Muscle of back (tissue), 11 donors: Measurements from ENCODE around the gene HDAC2. TPM values are rescaled to one million over a fixed set of nuclear protein-coding genes. Genes with fewer than 3 reads are reported as not detected.
A peak's percentile ranks its signal among the peaks of the same experiment; 100 is the strongest.
"Not testable (repeated sequence)": the region's sequence is repeated elsewhere in the genome, so short reads cannot be mapped to it uniquely, and the experiment has no call there.

Experiments used
- DNase-seq, 3 donors: peaks; one replicate each; pipeline versions ENCODE4 v3.0.0 to v3.0.0-alpha.2; 2013
- polyA plus RNA-seq, 10 donors: library from polyadenylated mRNA; unstranded; fragments of 120-200 nt; gene quantifications; one replicate each; pipeline ENCODE4 v1.2.1, GENCODE V29; 2013; ENCODE audit not compliant: insufficient read length in 10 of 10

Gene HDAC2
- polyA plus RNA-seq, 10 donors = 132 to 181 (median 149) TPM

DNA sequence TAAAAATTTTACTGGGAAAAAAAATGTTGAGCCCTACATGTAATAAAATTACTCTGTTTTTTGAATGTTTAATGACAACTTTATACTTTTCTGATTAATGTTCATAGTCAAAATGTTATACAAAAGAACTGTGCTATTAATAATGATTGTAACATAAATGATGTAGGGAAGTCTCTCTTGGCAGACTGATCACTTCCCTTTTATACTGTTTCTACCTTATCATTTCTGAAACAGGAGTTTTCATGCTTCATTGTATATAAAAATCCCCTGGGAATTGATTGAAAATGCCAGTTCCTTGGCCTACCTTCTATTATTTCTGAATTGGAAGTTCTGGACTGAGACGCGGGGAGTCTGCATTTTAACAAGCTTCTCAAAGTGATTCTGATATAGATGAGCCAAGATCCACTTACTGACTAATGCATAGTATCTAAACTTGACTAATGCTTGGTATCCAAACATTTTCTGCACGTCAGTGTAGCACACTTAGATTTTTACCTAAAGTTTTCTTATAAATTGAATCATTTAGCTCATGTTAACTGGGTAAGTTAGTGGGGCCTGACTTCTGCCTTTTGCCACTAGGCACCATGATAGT, 7.2 kb upstream of the HDAC2 start:
- no peak for DNase-seq

DNA sequence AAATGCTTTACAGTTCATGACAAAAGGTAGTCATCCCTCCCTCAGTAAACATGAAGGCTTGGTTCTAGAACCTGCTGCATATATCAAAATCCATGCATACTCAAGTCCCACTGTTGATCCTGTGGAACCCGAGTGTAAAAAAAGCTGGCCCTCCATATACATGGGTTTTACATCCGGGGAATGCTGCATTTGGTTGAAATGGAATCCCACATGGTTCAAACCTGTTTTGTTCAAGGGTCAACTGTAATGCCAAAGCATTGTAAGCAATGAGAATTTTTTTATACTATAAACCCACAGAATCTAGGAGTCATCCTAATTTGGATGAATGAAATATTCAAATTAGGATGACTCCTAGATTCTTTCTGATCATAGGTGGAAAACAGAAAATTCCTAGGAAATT, 5.9 kb upstream of the HDAC2 start:
- no peak for DNase-seq

DNA sequence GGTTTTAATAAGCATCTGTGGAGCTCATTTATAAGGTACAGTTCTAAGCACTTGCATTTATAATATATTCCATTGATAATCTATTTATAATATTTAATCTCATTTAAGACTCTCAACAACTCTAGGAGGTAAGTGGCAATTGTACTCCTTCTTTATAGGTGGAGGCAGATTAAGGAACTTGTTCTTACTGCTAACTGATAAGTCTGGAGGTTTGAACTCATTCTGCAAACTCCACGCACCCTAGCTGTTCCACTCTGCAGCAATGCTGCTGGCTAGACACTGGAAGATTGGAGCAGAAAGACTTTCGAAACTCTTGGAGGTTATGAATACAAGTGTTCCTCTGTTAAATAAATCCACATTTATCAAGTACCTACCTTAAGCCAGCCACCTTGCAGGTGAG, 793 bp upstream of the HDAC2 start:
- DNase-seq = peak in 2 of 3 donors; percentile 10 to 43

DNA sequence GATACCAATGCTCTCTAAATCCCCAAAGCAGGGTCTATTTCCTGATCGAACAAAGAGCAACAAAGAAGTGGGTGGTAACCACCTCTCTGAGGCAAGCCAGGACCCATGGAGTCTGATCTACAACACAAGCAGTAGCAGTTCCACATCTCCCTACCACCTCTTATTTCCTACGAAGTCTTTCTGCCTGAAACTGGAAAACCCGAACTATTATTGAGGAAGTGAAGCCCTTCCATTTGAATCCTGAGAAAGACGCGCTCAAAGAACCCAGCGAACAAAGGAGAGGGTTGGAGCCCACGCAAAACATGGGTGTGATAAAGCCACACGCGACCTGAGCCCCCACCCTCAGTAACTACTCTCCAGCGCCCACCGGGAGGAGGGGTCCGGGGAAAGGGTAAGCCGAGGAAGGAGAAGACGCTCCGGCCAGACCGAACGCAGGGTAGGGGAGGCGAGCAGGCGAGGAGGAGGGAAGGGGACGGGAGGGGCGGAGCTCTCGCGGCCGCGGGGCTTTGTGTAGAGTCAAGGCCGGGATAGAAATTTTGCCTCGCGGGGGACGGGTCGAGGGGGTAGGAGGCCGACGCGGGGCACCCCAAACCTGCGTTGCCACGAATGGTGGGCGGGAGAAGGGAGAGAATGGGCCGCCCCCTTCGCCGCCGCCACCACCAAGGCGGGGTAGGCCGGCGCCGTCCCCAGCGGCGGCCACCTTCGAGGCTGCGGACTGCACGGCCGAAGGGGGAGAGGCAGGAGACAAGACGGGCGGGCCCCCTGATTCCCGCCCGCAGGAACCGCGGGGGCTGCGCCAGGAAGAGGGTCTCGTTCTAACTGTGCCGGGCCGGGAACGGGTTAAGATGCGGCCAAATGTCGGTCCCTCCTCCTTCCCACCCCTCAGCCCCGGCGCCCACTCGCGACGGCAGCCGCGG, 802 bp downstream of the HDAC2 start:
- peak; percentile 49 to 93 (median 75) for DNase-seq

DNA sequence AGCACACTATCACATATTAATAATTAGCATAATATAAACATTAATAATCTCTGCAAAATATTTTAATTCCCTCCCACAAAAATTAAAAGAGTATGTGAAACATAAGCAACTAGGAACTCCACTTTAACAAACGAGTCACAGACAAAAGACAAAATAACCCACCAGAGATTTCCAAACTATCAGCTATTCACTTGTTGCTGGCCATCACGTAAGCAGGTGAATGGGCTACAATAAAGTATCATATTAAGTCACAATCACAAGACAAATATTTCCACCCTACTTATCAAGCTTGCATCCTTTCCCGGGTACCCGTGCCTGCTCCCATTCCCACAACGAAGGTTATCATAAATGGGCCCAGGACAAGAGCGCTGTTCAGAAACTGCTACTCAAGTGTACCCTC, 2.5 kb downstream of the HDAC2 start:
- DNase-seq = peak in 1 of 3 donors; percentile 16

DNA sequence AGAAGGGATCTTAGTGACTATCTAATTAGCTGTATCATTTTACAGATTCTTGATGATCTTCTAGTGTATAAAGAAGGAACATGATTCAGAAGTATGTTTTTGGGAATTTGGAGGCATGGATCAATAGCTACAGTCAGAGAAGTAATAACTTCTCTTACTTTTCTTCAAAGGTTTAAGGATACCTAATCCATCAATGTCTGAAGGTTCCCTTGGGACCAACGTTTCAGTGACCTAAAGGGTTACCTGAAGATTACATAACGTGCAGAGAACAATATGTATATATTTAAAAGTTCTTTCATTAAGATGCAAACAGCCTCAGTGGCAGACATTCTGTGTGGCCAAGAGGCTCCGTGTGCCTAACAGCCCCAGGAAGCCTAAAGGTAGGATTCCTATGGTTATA, 3.2 kb downstream of the HDAC2 start:
- DNase-seq = no peak

DNA sequence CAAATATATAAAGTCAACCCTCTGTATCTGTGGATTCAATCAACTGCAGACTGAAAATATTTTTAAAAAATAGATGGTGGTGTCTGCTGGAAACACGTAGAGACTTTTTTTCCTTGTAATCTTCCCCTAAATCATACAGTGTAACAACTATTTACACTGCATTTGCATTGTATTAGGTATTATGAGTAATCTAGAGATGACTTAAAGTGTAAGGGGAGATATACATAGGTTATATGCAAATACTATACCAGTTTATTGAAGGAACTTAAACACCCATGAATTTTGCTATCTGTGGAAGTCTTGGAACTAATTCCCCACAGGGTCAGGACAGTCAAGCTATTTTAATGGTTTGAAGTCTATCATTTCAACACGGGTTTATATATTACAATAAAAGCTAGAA, 10.2 kb downstream of the HDAC2 start:
- DNase-seq = no peak

DNA sequence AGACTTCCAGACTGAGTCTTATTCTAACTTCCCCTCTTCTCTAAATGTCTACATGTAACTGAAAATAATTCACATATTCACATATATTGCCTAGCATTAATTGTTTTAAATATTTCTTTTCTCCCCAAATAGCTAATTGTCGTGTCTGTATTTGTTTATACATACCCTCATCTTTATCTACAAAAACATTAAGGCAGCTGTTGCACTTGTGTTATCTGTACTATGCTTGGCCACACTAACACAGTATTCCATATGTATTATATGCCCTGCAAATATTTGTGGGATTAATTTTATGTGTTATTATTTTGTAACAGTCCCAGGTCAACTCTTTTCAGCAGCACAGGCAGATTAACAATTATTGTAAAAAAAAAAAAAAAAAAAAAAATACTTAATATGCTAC, 11.7 kb downstream of the HDAC2 start:
- no peak for DNase-seq

DNA sequence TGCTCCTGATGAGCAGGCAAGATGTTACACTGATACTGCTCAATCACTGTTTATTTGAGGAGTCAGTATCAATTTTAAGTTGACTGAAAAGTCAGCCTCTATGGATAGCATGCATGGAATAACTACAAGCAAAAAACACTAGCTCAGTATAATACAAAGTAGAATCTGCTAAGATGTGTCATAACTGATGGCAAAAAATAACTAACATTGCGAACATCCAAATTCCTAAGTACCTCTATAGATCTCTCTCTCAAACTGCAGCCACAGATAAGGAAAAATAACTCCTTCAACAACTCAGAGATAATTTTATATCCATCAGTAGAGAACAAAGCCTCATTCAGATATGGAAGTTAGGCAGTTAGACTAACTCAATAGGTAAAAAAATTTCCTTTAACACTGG, 16.3 kb downstream of the HDAC2 start:
- no peak for DNase-seq

DNA sequence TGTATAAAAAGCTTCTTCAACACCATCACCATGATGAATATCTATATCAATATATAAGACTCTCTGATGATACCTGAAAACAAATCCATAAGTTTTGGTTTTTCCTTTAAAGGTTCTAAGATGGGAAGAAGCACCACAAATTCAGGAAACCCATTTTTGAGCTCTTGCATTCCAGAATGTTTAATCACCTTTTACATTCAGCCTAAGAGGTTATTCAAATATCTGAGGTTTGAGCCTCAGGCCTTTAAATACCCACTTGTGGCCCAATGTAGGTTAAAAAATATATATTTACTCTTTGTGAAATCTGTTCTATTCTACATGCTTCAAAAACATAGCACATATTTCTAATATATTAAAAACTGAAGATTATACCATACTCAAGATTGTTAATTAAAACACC, 17.6 kb downstream of the HDAC2 start:
- DNase-seq = peak in 1 of 3 donors; percentile 16

DNA sequence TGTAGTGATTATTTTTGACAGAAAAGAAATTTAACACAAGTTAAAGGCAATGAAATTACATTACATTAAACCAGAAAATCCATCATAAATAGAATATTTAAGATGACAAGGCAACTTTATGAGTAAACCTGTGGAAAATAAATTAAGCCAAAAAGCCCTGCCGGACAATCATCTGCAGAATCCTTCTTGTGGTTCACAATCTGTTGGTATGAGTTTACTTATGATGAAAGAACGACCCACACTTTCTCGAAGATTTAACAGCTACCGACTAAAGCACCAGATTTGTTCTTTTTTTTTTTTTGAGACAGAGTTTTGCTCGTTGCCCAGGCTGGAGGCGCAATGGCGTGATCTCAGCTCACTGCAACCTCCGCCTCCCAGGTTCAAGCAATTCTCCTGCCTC, 21.4 kb downstream of the HDAC2 start:
- no peak for DNase-seq

DNA sequence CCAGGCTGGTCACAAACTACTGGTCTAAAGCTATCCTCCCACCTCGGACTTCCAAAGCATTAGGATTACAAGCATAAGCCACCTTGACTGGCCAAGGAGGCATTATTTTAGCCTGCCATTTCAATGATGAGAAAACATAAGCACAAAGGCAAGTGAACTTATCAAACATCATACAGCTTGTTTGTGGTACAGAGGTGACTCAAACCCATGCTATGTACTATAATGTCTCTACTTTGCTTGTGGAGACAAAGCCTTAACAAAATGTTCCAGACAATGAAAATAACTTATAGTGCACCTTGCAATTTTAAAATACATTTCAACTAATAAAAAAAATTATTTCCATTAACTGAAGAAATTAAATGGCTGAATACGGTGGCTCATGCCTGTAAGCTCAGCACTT, 26.2 kb downstream of the HDAC2 start:
- DNase-seq = no peak

DNA sequence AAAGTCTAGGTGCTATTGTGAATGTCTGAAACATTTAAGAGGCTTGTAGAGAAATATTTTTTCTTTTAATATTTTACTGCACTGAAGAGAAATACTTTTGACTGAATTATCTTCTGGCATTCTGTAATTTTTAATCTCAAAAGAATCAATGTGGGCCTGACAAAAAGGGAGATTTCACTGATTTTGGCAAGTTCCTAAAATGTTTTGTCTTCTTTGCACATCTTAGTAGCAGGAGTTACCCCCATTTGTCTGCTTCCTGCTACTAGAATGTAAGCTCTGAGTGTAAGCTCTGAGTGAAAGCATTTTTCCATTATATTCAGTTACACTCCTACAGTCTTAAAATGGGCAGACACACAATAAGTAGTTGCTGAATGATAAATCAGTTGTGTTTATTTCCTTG, 31.1 kb downstream of the HDAC2 start:
- no peak for DNase-seq

DNA sequence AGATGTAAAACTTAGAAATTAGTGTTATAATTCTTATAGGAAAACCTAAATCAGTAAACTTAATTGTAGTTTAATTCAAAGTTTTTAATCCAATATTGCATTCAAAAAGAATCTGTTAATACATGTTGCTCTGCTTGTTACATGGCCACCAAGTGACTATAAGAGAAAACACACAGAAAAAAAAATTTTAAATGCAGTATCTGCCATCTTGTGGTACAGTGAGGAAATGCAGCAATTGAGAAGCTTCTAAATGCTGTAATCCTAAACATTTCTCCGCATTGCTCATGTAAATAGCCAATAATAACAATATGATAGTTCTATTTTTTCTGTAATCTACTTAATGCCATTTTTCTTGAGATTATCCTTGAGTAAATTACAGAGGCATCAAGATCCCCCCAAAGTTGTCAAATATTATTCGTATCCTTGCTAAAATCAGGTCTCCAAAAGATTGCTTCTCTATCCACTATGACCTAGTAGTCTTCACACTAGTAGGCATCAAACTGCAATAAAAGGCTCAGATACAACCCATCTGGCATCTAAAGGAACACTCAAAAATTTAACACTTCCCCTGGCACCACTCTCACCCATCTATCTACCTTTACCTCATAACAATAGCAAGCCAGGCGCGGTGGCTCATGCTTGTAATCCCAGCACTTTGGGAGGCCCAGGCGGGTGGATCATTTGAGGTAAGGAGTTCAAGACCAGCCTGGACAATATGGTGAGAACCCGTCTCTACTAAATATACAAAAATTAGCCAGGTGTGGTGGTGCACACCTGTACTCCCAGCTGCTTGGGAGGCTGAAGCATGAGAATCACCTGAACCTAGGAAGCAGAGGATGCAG, 34.6 kb downstream of the HDAC2 start:
- DNase-seq = peak; percentile 72 to 88 (median 77)

DNA sequence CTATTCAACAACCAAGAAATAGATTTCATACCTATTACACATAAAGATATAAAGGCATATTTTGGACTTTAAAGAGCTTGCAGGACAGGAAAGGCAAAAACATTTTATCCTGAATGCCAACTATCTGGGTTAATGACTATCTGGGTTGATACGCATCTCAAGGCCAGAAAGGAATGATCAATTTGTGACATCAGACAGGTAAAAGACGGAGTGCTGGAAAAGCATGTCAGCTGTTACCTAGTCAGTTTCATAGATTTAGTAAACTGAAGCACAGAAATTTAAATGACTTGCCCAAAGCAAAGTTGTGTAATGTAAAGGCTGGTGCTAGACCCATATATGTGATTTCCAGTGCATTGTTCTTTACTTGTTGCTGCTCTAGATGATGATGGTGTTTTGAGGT, 36.8 kb downstream of the HDAC2 start:
- no peak for DNase-seq

DNA sequence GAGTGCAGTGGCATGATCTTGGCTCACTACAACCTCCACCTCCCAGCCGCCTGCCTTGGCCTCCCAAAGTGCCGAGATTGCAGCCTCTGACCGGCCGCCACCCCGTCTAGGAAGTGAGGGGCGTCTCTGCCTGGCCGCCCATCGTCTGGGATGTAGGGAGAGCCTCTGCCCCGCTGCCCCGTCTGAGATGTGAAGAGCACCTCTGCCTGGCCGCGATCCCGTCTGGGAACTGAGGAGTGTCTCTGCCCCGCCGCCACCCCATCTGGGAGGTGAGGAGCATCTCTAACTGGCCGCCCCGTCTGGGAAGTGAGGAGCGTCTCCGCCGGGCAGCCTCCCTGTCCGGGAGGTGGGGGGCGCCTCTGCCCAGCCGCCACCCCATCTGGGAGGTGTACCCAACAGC, 39.0 kb downstream of the HDAC2 start:
- DNase-seq = not testable (repeated sequence)

DNA sequence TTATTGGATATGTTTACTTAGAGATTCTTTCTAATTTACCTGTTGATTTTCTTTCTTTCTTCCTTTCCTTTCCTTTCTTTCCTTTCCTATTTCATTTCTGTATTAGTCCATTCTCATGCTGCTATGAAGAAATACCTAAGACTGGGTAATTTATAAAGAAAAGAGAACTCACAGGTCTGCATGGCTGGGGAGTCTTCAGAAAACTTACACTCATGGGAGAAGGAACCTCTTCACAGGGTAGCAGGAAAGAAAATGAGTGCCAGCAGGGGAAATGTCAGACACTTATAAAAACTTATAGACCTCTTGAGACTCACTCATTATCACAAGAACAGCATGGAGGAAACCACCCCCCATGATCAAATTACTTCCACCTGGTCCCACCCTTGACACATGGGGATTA, 40.8 kb downstream of the HDAC2 start:
- DNase-seq = no peak

DNA sequence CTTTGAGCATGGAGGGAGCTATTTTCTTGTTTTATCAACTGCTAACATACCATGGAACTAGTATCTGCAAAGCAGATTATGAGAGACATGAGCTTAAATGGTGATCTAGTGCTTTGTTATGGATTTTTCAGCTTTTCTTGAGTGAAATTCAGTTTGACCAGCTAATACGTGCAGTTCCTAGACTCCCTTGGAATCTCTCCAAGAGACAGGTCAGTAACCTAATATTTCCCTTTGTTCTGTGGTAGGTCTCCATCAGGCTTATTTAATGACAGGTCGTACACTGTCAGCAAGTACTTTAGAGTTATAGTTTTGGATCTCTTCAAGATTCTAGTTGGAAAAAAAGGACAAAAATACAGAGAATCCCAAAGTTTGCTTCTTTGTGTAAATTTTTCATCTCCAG, 43.9 kb downstream of the HDAC2 start:
- DNase-seq = peak in 1 of 3 donors; percentile 24

DNA sequence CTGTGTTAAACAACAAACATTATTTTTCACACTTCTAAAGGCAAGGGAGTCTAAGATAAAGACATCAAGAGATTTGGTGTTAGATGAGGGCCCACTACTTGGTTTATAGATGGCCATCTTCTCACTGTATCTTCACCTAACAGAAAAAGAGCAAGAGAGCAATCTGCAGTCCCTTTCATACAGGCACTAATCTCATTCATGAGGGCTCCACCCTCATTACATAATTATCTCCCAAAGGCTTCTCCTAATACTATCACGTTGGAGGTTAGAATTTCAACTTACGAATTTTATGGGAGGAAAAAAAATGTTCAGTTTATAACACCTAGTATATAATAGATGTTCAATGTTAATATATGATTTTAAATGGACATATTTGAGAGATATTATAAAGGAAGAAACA, 45.6 kb downstream of the HDAC2 start:
- DNase-seq = no peak

DNA sequence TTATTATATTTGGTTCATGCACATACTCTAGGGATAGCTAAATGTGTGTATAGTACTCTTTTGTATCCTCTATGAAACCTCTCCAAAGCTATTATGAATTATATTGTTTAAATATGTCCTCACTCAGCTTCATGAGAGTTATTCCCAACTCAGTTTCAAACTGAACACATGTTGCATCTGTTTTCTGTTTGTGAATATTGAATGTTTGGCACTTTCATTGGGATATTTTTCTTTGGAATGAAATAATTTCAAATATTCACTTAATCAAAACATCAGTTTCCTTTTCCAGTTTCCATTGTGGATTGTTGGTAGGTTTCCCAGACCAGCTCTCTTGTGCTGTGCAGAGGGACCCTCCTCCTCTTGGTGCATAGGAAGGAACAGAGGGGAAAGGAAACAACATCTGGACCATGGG, 46.6 kb downstream of the HDAC2 start:
- peak; percentile 84 to 96 (median 91) for DNase-seq

DNA sequence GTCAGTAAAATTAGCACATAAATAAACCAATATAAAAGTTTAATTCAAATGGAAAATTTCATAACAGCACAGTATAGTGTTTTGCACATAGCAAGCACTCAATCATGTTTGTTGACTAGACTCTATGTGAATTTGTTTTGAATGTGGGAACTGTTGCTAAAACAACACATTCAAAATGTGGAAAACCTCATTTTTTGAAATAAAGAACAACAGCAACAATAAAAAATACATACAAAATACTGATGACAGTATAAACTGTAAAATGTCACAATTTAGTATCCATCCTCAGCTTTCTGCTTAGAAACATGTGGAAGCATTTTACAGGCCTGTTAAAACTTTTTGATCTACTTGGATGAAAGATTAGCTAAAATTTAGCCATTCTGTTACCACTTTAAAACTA, 47.4 kb downstream of the HDAC2 start:
- peak in 2 of 3 donors; percentile 58 to 76 for DNase-seq

DNA sequence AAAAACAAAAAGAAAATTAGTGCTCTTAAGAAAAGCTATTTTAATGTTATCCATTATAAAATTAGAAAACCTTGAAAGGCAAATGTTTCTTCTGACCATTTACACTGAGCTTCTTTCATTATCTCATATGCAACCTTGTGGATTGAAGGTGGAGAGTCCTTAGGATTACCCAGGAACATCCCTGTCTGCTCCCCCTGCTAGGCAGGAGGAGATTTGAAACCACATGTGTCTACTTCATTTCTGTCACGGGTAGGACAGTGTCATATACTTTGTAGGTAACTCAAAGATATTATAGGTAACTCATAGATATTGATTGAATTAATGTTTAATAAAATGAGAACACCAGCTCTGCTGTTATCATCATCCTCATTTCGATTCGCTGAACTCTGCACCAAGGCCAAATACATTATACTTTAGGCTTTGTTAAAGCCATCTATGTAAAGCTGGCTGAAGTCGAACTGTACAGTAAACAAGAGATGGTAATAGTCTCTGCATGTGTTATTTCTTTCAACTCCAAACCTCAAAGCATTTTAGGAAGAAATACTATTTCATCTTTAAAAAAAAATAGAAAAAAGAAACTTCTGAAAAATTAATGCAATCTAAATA, 49.5 kb downstream of the HDAC2 start:
- no peak for DNase-seq
